HCT116 (cell line): ENCODE results near the gene DHRS13. TPM values are rescaled to one million over a fixed set of nuclear protein-coding genes. Genes with fewer than 3 reads are reported as not detected.

ENCODE experiments used
- ATAC-seq: fragments of 200-7000 bp; cut with Tn5 transposase; 2 replicates; pipeline ENCODE4 v1.9.1; 2020; ENCODE audit warnings: mild to moderate bottlenecking, moderate library complexity
- BruUV-seq: library from RNA; stranded (reverse); fragments of 400-500 nt; replicated peaks from 2 replicates; lab custom pipeline; 2021; lab: Mats Ljungman, UMichigan
- CTCF ChIA-PET: fragments of 300-600 bp; sonication (Branson Sonifier 250); formaldehyde crosslinking; loops from one replicate; lab custom pipeline; 2021; ENCODE audit warnings: antibody characterized with exemption; lab: Charles Lee
- POLR2A ChIA-PET: fragments of 300-600, 350-600 bp; sonication (Branson Sonifier 250); formaldehyde crosslinking; loops from one replicate; lab custom pipeline; 2021; ENCODE audit warnings: antibody characterized with exemption; lab: Charles Lee
- RAD21 ChIA-PET, 2 experiments: fragments of 300-600 bp; sonication (Branson Sonifier 250); formaldehyde crosslinking; loops; one replicate each; lab custom pipeline; 2023; ENCODE audit warnings: low total read pairs in 2 of 2; ENCODE audit not compliant: uncharacterized antibody in 2 of 2, unreplicated experiment in 2 of 2, low non-redundant PET in 1 of 2; lab: Charles Lee
- DNase-seq: peaks from one replicate; pipeline ENCODE4 v3.0.0-alpha.2; 2010; ENCODE audit warnings: low read depth, low spot score
- H2AFZ ChIP-seq: fragments of 200-600 bp; shearing (Covaris generic), sonication (generic); 2 replicates; pipeline ENCODE4 v1.6.1; 2017; ENCODE audit warnings: low read depth, mixed run types, mixed read lengths, antibody characterized with exemption, low read length; ENCODE audit not compliant: poor library complexity, severe bottlenecking
- H3K27ac ChIP-seq: 2 replicates; pipeline ENCODE4 v1.5.1; 2012; ENCODE audit warnings: low read depth, low read length
- H3K27me3 ChIP-seq: fragments of 200-600 bp; sonication (generic); 2 replicates; pipeline ENCODE4 v1.6.1; 2016; ENCODE audit warnings: mixed run types, low read length, mixed read lengths; ENCODE audit not compliant: insufficient read depth
- H3K36me3 ChIP-seq, 2 experiments: fragments of 200-500 bp in 1 of 2; fragments of 200-600 bp in 1 of 2; sonication (Bioruptor generic) in 1 of 2; sonication (generic) in 1 of 2; 2 replicates each; pipeline versions ENCODE4 v1.5.1 to v1.6.1; 2014 to 2016; ENCODE audit warnings: low read length in 2 of 2, inconsistent platforms in 1 of 2, mixed read lengths in 1 of 2, mixed run types in 1 of 2; ENCODE audit not compliant: insufficient read depth in 2 of 2, control insufficient read depth in 1 of 2
- H3K4me1 ChIP-seq, 2 experiments: fragments of 200-600 bp in 1 of 2; sonication (generic) in 1 of 2; 2 replicates each; pipeline versions ENCODE4 v1.5.1 to v1.6.1; 2012 to 2017; ENCODE audit warnings: low read length in 2 of 2, inconsistent platforms in 1 of 2, mild to moderate bottlenecking in 1 of 2, mixed read lengths in 1 of 2, mixed run types in 1 of 2, moderate library complexity in 1 of 2; ENCODE audit not compliant: insufficient read depth in 2 of 2, control insufficient read depth in 1 of 2
- H3K4me2 ChIP-seq: fragments of 200-600 bp; sonication (generic); 2 replicates; pipeline ENCODE4 v1.6.1; 2017; ENCODE audit warnings: mixed run types, low read length, mixed read lengths
- H3K4me3 ChIP-seq, 2 experiments: fragments of 200-600 bp in 1 of 2; sonication (generic) in 1 of 2; replicated peaks in 1 of 2; 2 replicates each; pipeline ENCODE4 v1.5.1; 2011 to 2016; ENCODE audit warnings: low read length in 2 of 2, control low read depth in 1 of 2, low read depth in 1 of 2, mild to moderate bottlenecking in 1 of 2, mixed read lengths in 1 of 2, mixed run types in 1 of 2
- H3K79me2 ChIP-seq: fragments of 200-600 bp; sonication (generic); 2 replicates; pipeline ENCODE4 v1.6.1; 2017; ENCODE audit warnings: mild to moderate bottlenecking, mixed run types, low read length, moderate library complexity, mixed read lengths; ENCODE audit not compliant: insufficient read depth
- H3K9ac ChIP-seq: fragments of 200-600 bp; sonication (generic); 2 replicates; pipeline ENCODE4 v1.6.1; 2016; ENCODE audit warnings: low read length, mixed read lengths
- H3K9me2 ChIP-seq: fragments of 200-600 bp; sonication (generic), shearing (Covaris generic); 2 replicates; pipeline ENCODE4 v1.6.1; 2017; ENCODE audit warnings: mixed run types, mild to moderate bottlenecking, moderate library complexity; ENCODE audit not compliant: insufficient read depth
- H3K9me3 ChIP-seq, 2 experiments: fragments of 200-500 bp in 1 of 2; fragments of 200-600 bp in 1 of 2; sonication (Bioruptor generic) in 1 of 2; sonication (generic) in 1 of 2; 2 replicates each; pipeline ENCODE4 v1.6.1; 2014 to 2017; ENCODE audit warnings: low read length in 2 of 2, mixed read lengths in 2 of 2, inconsistent platforms in 1 of 2, low read depth in 1 of 2, mild to moderate bottlenecking in 1 of 2, mixed run types in 1 of 2, moderate library complexity in 1 of 2; ENCODE audit not compliant: control insufficient read depth in 1 of 2, insufficient read depth in 1 of 2
- H4K20me1 ChIP-seq: fragments of 200-600 bp; sonication (generic), shearing (Covaris generic); 2 replicates; pipeline ENCODE4 v1.6.1; 2017; ENCODE audit warnings: mixed run types, mild to moderate bottlenecking, moderate library complexity; ENCODE audit not compliant: insufficient read depth
- CBX3 ChIP-seq: IDR thresholded peaks from 2 replicates; pipeline ENCODE4 v1.6.1; 2012; ENCODE audit warnings: low read depth
- EGR1 ChIP-seq: IDR thresholded peaks from 2 replicates; pipeline ENCODE4 v1.6.1; 2012; ENCODE audit warnings: low read depth
- EZH2phosphoT487 ChIP-seq: fragments of 200-600 bp; IDR thresholded peaks from 2 replicates; pipeline ENCODE4 v1.6.1; 2018; ENCODE audit warnings: antibody characterized with exemption, borderline replicate concordance
- FOSL1 ChIP-seq: IDR thresholded peaks from 2 replicates; pipeline ENCODE4 v1.6.1; 2012; ENCODE audit warnings: low read depth
- JUND ChIP-seq: IDR thresholded peaks from 2 replicates; pipeline ENCODE4 v1.6.1; 2012
- POLR2A ChIP-seq: IDR thresholded peaks from 2 replicates; pipeline ENCODE4 v1.7.0; 2011; ENCODE audit warnings: borderline replicate concordance; ENCODE audit not compliant: insufficient read depth, insufficient read length; ENCODE audit errors: extremely low read depth
- POLR2AphosphoS5 ChIP-seq: IDR thresholded peaks from 2 replicates; pipeline ENCODE4 v1.6.1; 2011; ENCODE audit warnings: mild to moderate bottlenecking, low read depth, low read length, moderate library complexity
- RAD21 ChIP-seq: IDR thresholded peaks from 2 replicates; pipeline ENCODE4 v1.6.1; 2012; ENCODE audit warnings: low read depth, mild to moderate bottlenecking
- SP1 ChIP-seq: IDR thresholded peaks from 2 replicates; pipeline ENCODE4 v1.6.1; 2012; ENCODE audit warnings: low read depth
- TCF7L2 ChIP-seq: IDR thresholded peaks from 2 replicates; pipeline ENCODE4 v1.7.0; 2011; ENCODE audit warnings: borderline replicate concordance, inconsistent platforms; ENCODE audit not compliant: insufficient read depth, insufficient read length; ENCODE audit errors: extremely low read depth
- YY1 ChIP-seq: IDR thresholded peaks from 2 replicates; pipeline ENCODE4 v1.6.1; 2011; ENCODE audit warnings: low read length, low read depth, moderate library complexity, mild to moderate bottlenecking; ENCODE audit not compliant: insufficient replicate concordance; ENCODE audit errors: extremely low read depth
- ZNF274 ChIP-seq: fragments of 200-500 bp; sonication (Bioruptor generic); IDR thresholded peaks from 2 replicates; pipeline ENCODE4 v1.6.1; 2014; ENCODE audit warnings: mild to moderate bottlenecking, low read depth, low read length, inconsistent platforms
- intact Hi-C: fragments of 100-400 bp; cut with micrococcal nuclease; formaldehyde crosslinking; loops from 2 replicates; pipeline ENCODE4 v1.10.0; 2022
- total RNA-seq: library from RNA; stranded (reverse); gene quantifications from one replicate; pipeline ENCODE4 v1.2.1, GENCODE V29; 2021; ENCODE audit not compliant: unreplicated experiment
- TF ChIP-seq, protein P1 (sequence below): IDR thresholded peaks from 2 replicates; pipeline ENCODE4 v1.6.1; 2012; ENCODE audit warnings: low read depth
- TF ChIP-seq, protein P2 (sequence below): IDR thresholded peaks from 2 replicates; pipeline ENCODE4 v1.6.1; 2012

The DHRS13 gene
- total RNA-seq, 1 experiment from 2014 or later = 13.5 TPM

DNA sequence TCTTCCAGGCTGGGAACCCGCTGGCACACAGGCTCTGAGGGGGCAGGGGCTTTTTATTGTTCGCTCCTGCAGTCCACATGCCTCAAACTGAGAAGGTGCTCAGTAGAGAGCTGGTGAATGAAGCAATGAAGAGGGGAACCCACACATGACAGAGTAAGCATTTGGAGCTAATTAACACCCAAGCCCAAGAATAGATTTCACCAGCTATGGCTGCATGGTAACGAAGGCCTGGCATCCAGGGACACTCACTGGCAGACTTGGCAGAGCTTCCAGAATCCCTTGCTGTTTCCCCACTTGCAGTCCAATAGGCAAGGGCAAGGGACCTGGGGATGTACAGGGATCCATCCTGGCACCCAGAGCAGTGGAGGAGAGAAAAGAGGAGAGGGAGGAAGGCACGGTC lies 17.5 kb downstream of the DHRS13 start (continued):
- TF ChIP-seq EZH2phosphoT487 = no peak

DNA sequence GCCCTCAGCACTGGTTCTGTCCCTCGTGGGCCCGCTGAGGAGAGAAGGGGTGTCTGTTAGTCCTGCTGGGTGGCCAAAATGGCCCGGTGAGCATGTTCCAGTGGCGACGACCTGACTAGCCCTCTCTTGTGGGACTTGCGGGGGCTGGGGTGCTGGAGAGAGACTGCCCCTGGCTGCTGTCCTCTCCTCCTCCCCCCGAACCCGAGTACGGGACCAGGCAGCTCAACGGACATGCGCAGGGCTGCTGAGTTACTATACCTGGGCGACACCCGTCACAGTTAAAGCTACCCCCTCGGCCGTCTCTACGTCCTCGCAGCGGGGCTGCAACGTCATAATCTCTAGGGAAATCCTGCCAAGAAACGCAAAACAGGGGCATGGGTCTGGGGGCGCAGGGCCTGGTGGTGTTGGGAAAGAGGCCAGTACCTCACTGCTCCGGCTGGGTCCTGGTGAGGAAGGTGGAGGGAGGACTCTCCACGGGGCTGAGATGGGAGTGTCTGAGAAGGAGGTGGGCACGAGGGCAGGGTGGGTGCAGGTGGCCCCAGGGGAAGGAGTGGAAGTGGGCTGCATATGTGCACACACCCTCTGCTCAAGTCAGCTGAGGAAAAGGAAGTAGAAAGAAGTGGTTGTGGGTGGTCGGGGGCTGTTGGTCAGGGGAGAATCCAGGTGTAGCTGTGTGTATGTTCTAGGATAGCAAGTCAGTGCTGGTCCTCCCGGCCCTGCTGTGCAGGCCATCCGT lies 18.7 kb downstream of the DHRS13 start:
- TF ChIP-seq FOSL1 = no peak
- TF ChIP-seq EGR1 = no peak
- no peak for TF ChIP-seq JUND
- TF ChIP-seq SP1 = no peak
- TF ChIP-seq POLR2AphosphoS5 = no peak
- Histone ChIP-seq H3K36me3 (peaks cover 0 to 5% of the 10 kb centered on the region in 2 experiments; a peak in 2 of 4 replicates), H3K27me3 (no peaks in the 10 kb centered on the region), H3K4me2 (no peak overlapping the region), H3K4me3 (no peak overlapping the region), H3K9ac (no peak overlapping the region), H3K79me2 (no peaks in the 10 kb centered on the region), H3K27ac (no peak overlapping the region), H3K9me2 (no peaks in the 10 kb centered on the region), H3K9me3 (no peaks in the 10 kb centered on the region), H3K4me1 (no peaks in the 10 kb centered on the region; a peak in 1 of 4 replicates), H4K20me1 (no peaks in the 10 kb centered on the region), H2AFZ (no peak overlapping the region)
- ChIA-PET RAD21 (no interaction called here), CTCF (no interaction called here), POLR2A (interaction anchor here (0.6 kb wide), 1 partner anchor 12 kb away, joined by 4 read pairs; no protein-coding TSS in a partner anchor)
- ATAC-seq (no peak), DNase-seq (no peak)
- no TSS peak for BruUV-seq
- intact Hi-C loops = no loop called here

DNA sequence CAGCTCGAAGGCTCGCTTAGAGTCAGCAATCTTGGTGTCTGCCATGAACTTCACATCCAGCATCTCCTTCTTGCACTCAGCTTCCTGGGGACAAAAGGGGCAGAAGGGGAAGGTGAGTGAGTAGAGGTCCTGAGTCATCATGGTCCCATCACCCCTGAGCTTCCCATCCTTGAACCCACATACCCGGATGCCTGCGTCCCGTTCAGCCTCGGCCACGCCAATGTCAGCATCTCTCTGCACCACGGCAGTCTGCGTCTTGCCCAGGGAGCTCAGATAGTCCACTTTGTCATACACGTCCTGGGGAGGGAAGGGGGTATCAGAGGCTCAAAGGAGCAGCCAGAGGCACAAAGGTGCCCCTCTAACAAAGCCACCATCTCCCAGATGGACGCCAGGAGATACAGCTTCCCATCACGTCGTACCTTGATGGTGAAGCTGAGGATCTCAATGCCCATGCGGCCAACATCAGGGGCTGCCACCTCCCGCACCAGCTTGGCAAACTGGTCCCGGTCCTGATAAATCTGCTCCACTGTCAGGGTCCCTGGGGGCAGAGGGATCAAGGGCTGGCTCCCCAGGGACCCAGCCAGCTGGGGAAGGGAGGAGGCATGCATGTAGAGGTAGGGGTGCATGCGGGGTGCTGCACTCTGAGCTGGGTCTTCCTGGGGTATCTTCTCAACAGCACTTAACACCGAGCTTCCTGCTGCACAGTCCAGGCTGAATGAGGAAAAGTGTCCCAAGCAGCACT lies 20.6 kb downstream of the DHRS13 start:
- no peaks in the 10 kb centered on the region; a peak in 1 of 4 replicates for H3K4me1 ChIP-seq
- ATAC-seq (no peak), DNase-seq (no peak)
- ChIA-PET CTCF (interaction anchor here (1.5 to 2.1 kb wide), 2 partner anchors 119 to 155 kb away, joined by 6 to 11 read pairs; partner anchors contain the start of gene TLCD1), RAD21 (no interaction called here), POLR2A (no interaction called here)
- intact Hi-C loops = no loop called here
- no peak overlapping the region for H3K4me2 ChIP-seq
- H3K9ac ChIP-seq = no peak overlapping the region
- H3K9me3 ChIP-seq = no peaks in the 10 kb centered on the region
- H4K20me1 ChIP-seq = no peaks in the 10 kb centered on the region
- H3K27ac ChIP-seq = no peak overlapping the region
- H3K36me3 ChIP-seq = peaks cover 0 to 5% of the 10 kb centered on the region in 2 experiments; a peak in 2 of 4 replicates
- no peak overlapping the region for H2AFZ ChIP-seq
- H3K79me2 ChIP-seq = no peaks in the 10 kb centered on the region
- no peaks in the 10 kb centered on the region for H3K9me2 ChIP-seq
- no peak overlapping the region for H3K4me3 ChIP-seq
- no peaks in the 10 kb centered on the region for H3K27me3 ChIP-seq
- BruUV-seq = no TSS peak
- TF ChIP-seq, protein P1, sequence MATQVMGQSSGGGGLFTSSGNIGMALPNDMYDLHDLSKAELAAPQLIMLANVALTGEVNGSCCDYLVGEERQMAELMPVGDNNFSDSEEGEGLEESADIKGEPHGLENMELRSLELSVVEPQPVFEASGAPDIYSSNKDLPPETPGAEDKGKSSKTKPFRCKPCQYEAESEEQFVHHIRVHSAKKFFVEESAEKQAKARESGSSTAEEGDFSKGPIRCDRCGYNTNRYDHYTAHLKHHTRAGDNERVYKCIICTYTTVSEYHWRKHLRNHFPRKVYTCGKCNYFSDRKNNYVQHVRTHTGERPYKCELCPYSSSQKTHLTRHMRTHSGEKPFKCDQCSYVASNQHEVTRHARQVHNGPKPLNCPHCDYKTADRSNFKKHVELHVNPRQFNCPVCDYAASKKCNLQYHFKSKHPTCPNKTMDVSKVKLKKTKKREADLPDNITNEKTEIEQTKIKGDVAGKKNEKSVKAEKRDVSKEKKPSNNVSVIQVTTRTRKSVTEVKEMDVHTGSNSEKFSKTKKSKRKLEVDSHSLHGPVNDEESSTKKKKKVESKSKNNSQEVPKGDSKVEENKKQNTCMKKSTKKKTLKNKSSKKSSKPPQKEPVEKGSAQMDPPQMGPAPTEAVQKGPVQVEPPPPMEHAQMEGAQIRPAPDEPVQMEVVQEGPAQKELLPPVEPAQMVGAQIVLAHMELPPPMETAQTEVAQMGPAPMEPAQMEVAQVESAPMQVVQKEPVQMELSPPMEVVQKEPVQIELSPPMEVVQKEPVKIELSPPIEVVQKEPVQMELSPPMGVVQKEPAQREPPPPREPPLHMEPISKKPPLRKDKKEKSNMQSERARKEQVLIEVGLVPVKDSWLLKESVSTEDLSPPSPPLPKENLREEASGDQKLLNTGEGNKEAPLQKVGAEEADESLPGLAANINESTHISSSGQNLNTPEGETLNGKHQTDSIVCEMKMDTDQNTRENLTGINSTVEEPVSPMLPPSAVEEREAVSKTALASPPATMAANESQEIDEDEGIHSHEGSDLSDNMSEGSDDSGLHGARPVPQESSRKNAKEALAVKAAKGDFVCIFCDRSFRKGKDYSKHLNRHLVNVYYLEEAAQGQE = no peak
- no peak for TF ChIP-seq TCF7L2
- TF ChIP-seq EGR1 = no peak
- no peak for TF ChIP-seq ZNF274
- TF ChIP-seq, protein P2, sequence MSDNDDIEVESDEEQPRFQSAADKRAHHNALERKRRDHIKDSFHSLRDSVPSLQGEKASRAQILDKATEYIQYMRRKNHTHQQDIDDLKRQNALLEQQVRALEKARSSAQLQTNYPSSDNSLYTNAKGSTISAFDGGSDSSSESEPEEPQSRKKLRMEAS = no peak
- TF ChIP-seq CBX3 = no peak
- TF ChIP-seq YY1 = no peak
- no peak for TF ChIP-seq POLR2A
- no peak for TF ChIP-seq JUND
- no peak for TF ChIP-seq RAD21
